Breast epithelium (tissue), 3 donors: Measurements from ENCODE around the gene OR10X1.

Experiments used
- POLR2A ChIP-seq: fragments of 450-650 bp; IDR thresholded peaks from one replicate; pipeline ENCODE4 v1.6.1; 2016; ENCODE audit warnings: antibody characterized with exemption, mild to moderate bottlenecking, moderate library complexity
- TF ChIP-seq, protein P1 (sequence below), 3 donors: fragments of 450-650 bp; IDR thresholded peaks; one replicate each; pipeline ENCODE4 v1.5.1; 2016 to 2017; ENCODE audit warnings: antibody characterized with exemption in 3 of 3, mild to moderate bottlenecking in 3 of 3, moderate library complexity in 3 of 3

DNA sequence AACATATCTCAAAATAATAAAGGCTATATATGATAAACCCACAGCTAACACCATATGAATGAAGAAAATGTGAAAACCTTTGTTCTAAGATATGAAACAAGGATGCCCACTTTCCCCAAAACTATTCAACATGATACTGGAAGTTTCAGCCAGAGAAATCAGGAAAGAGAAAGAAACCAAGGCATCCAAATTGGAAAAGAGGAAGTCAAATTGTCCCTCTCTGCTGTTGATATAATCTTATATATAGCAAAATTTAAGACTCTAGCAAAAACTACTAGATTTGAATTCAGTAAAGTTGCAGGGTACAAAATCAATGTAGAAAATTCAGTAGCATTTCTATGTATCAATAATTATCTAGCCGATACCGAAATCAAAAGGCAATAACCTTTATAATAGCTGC, 21.0 kb upstream of the OR10X1 start:
- TF ChIP-seq, protein P1, sequence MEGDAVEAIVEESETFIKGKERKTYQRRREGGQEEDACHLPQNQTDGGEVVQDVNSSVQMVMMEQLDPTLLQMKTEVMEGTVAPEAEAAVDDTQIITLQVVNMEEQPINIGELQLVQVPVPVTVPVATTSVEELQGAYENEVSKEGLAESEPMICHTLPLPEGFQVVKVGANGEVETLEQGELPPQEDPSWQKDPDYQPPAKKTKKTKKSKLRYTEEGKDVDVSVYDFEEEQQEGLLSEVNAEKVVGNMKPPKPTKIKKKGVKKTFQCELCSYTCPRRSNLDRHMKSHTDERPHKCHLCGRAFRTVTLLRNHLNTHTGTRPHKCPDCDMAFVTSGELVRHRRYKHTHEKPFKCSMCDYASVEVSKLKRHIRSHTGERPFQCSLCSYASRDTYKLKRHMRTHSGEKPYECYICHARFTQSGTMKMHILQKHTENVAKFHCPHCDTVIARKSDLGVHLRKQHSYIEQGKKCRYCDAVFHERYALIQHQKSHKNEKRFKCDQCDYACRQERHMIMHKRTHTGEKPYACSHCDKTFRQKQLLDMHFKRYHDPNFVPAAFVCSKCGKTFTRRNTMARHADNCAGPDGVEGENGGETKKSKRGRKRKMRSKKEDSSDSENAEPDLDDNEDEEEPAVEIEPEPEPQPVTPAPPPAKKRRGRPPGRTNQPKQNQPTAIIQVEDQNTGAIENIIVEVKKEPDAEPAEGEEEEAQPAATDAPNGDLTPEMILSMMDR (IDR thresholded peaks at IDR 0.05), result no peak
- TF ChIP-seq POLR2A, result no peak
